GM11168 (cell line): ENCODE data around the gene VCL.

Source experiments
- in situ Hi-C: fragments of 300-500 bp; cut with MboI; formaldehyde crosslinking; loops from one replicate; pipeline ENCODE4 v1.12.0; 2022; ENCODE audit warnings: low sequenced_read_pairs; ENCODE audit not compliant: unreplicated experiment

Gene VCL

GRCh38 chr10:73970845-73971244 is 27.1 kb upstream of the VCL start:
- in situ Hi-C loops: no loop called here

GRCh38 chr10:73971636-73972354 is 26.1 kb upstream of the VCL start:
- in situ Hi-C loops: no loop called here

GRCh38 chr10:73973427-73973826 is 24.5 kb upstream of the VCL start:
- in situ Hi-C loops: no loop called here

GRCh38 chr10:73974309-73974946 is 23.5 kb upstream of the VCL start:
- in situ Hi-C loops: no loop called here

- in situ Hi-C loops: no loop called here
These were observed 22.5 kb upstream of the VCL start for GRCh38 chr10:73975388-73975787.

- in situ Hi-C loops: no loop called here
These were observed 18.6 kb upstream of the VCL start for GRCh38 chr10:73979141-73979808.

- in situ Hi-C loops: no loop called here
These were observed 18.0 kb upstream of the VCL start for GRCh38 chr10:73979809-73980433.

- in situ Hi-C loops: no loop called here
These were observed 16.1 kb upstream of the VCL start for GRCh38 chr10:73981812-73982211.

GRCh38 chr10:73983096-73984047 is 14.5 kb upstream of the VCL start:
- in situ Hi-C loops: no loop called here

- in situ Hi-C loops: no loop called here
These were observed 8.2 kb upstream of the VCL start for GRCh38 chr10:73989594-73990150.

GRCh38 chr10:73991203-73991883 is 6.6 kb upstream of the VCL start:
- in situ Hi-C loops: no loop called here

- in situ Hi-C loops: no loop called here
These were observed 6.1 kb upstream of the VCL start for GRCh38 chr10:73991884-73992245.

- in situ Hi-C loops: no loop called here
These were observed 4.8 kb upstream of the VCL start for GRCh38 chr10:73992899-73993788.

GRCh38 chr10:73995035-73995358 is 2.9 kb upstream of the VCL start:
- in situ Hi-C loops: no loop called here

- in situ Hi-C loops: no loop called here
These were observed 492 bp upstream of the VCL start for GRCh38 chr10:73997461-73997786.

GRCh38 chr10:73998623-73998928 is 660 bp downstream of the VCL start:
- in situ Hi-C loops: no loop called here

GRCh38 chr10:73998929-73999691 is 1.2 kb downstream of the VCL start:
- in situ Hi-C loops: no loop called here

GRCh38 chr10:73999703-74000102 is 1.8 kb downstream of the VCL start:
- in situ Hi-C loops: no loop called here
